Fibroblast of peridontal ligament (primary cell): ENCODE data around the gene LIMS2.

Source experiments
- DNase-seq: peaks from one replicate; pipeline ENCODE4 v3.0.0-alpha.2; 2010; ENCODE audit errors: extremely low read depth

LIMS2 gene

GRCh38 chr2:127645395-127646291 lies 29.7 kb downstream of the LIMS2 start, which contains the start of gene GPR17:
Gene GPR17, plus strand, starts transcription at chr2:127646153. Its CDS starts 4,583 bp downstream, at chr2:127650736.
- no peak for DNase-seq

- no peak for DNase-seq
These were observed 30.3 kb downstream of the LIMS2 start for GRCh38 chr2:127645026-127645394.

DNA sequence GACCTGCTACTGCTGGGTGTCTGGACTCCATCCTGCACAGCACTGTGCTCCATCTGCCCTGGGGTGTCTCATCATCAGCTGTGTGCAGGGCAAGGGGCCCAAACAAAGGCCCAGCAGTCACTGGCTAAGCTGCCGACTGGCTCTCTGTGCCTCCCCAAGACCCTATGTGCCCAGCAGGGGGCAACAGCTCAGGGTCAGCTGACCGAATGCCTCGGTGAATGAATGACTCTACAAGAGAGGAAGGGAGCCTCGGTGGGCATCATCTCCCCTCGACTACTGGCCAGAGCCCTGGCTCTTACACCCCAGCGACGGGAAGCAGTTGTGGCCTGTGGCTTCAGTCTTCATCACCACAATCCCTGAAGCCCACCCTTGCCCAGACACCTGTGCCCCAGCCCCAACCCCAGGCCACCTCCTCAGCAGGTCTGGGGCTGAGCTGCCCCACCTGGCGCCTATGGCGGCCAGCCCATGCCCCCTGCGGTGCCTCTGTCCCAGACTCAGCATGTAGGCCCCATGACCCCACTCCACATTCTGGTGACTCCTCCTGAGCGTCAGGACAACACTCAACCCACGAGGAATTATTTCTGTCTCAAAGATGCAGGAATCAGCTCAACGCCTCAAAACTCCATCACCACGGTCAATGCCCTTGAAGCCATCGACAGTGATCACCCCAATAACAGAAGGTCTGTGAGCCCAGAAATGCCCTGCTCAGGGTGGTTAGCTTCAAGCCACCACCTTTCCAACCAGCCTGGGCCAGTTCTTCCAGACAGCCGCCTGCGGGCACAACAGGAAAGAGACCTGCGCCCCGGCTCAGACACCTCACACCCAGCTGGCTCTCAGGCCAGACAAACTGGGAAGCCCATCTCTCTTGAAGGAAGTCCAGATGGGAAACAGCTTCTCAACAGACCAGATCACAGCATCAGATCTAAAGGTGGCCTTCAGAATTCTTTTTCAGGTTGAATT lies 31.0 kb downstream of the LIMS2 start:
- DNase-seq, result no peak

DNA sequence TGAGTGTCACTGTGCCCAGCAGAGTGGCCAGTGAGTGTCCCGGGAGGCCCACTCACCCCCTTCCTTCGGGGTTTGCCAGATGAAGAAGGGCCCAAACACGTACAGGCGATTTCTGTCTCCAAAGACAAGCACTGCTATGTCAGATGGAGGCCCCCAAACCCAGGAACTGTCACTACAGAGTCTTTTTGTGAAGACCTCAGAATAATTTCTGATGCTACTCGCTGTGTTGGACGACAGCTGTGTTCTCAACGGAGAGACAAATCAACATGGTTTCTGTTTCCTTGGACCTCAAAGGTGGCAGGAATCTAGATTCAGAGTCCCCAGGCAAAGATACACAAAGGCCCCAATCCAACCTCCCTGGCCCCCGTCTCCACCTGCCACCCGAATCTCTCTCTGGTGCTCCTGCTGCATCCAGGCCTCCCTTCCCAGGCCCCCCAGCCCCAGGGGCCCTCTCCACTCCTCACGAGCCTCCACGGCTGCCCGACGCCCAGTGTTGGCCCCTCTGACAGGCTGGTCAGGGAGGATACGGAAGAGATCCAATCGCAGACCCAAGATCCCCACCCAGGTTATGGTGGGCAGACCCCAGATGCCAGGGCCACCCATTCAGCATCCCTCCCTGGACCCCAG lies 31.8 kb downstream of the LIMS2 start:
- DNase-seq, result no peak

GRCh38 chr2:127642706-127643438 lies 32.5 kb downstream of the LIMS2 start:
- DNase-seq, result no peak

- no peak for DNase-seq
These were observed 33.4 kb downstream of the LIMS2 start for GRCh38 chr2:127641846-127642507.

GRCh38 chr2:127641133-127641532 lies 34.2 kb downstream of the LIMS2 start:
- DNase-seq, result no peak

DNA sequence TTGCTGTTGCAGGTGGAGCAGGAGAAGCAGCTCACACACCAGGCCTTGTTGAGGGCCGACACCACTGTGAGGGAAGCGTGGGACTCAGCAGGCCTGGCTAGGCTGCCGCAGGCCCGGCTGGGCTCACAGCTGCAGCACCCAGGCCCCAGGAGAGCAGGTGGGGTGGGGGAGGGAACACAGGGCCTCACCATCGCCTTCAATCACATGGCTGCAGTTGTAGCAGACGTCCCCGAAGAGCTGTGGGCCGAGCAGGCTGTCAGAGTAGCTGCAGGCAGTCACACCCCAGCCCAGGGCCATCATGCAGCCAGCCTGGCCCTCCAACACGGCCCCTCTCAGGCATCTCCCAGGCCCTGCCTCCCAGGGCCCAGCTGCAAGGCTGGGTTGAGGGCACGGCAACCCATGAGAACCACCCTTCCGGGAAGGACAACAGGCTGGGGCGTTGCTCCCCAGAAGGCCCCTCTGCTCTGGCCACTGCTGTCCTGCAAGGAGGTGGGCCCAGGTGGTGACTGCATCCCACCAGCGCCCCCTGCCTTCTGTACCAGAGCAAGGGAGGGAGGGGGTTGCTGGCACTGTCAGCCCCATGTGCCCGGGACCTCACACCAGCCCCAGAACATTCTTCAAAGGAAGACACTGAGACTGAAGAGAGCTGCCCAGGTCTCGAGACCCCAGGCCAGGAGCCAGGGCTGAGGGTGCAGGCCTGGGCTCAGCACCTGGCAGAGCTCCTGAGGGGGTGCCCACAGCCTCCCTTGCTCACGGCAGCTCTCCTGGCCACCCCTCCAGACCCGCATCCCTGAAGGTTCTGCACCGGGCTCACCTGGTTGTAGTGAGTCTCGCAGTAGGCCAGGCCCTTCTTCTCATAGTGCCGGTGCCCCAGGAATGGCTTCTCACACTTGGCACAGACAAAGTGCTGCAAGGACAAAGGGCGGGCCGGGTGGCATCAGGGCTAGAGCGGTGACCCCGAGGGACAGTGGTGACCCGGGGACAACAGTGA lies 35.0 kb downstream of the LIMS2 start:
- no peak for DNase-seq

DNA sequence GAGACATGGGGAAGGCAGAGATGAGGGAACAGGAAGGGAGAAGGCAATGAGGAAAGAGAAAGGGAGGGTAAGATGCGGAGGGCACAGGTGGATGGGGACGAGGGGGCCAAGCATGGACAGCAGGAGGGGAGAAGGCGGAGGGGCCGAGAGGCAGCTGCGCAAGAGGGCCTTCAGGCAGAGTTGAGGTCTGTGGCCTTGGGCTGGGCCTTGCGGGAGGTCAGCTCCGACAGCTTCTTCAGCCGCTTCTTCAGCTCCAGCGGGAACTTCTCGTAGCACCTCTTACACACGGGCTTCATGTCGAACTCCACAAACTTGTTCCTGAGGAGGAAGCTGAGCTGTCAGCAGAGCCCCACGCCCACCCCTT lies 36.2 kb downstream of the LIMS2 start:
- DNase-seq, result no peak

DNA sequence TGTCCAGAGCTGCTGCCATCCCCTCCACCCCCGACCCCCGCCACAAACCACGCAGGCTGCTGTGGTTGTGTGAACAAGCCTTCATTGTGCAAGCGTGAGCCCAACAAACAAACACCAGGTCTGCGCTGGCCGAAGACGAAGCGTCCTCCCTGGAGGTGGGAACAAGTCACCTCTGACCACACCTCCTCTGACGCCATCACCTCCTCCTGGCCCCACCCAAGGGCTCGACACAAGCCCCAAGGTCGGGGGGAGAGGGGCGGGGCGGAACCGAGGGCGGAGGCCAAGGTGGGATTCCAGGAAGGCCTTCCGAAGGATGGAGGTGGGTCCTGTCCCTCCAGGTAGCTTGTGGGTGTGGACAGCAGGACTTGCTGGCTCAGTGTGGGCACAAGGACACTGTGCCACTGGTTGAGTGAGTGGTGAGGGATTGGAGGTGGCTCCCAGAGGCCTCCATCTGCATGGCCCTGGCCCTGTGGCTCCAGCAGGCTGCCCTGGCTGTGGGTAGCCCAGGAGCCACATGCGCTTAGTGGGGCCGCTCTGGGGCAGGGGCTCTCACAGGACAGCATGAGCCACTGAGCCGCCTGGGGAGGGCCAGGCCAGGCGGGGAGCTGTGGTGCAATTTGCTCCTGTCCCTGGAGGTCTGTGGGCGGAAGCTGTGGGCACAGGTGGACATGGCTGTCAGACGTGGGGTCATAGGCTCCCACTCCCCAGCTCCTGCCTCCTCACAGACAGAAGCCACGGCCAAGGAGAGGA lies 36.8 kb downstream of the LIMS2 start:
- DNase-seq, result no peak

DNA sequence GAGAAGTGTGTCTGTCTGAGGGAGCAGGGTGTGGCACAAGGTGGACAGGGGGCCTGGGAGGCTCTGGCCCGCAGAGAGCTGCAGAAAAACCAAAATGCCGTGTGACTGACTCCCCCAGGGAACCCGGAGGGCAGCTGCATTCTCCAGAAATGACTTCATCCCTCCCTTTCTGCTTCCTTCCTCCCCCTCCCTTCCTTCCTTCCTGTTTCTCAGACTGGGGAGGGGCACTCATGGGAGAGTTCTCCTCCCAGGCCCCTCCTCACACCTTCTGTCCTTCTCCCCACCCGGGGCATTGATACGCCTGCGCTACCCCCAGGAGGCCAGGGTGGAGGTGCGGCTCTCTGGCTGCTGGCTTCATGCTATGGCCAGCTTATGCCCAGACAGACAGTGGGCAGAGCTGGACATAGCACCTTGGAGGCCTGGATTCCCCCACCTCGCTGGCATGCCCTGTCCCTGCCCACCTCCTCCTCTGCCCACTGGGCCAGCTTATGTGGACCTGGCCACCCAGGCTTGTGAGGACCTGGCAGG lies 37.5 kb downstream of the LIMS2 start:
- peak; percentile 78 for DNase-seq

- no peak for DNase-seq
These were observed 38.1 kb downstream of the LIMS2 start for GRCh38 chr2:127637236-127637630.

DNA sequence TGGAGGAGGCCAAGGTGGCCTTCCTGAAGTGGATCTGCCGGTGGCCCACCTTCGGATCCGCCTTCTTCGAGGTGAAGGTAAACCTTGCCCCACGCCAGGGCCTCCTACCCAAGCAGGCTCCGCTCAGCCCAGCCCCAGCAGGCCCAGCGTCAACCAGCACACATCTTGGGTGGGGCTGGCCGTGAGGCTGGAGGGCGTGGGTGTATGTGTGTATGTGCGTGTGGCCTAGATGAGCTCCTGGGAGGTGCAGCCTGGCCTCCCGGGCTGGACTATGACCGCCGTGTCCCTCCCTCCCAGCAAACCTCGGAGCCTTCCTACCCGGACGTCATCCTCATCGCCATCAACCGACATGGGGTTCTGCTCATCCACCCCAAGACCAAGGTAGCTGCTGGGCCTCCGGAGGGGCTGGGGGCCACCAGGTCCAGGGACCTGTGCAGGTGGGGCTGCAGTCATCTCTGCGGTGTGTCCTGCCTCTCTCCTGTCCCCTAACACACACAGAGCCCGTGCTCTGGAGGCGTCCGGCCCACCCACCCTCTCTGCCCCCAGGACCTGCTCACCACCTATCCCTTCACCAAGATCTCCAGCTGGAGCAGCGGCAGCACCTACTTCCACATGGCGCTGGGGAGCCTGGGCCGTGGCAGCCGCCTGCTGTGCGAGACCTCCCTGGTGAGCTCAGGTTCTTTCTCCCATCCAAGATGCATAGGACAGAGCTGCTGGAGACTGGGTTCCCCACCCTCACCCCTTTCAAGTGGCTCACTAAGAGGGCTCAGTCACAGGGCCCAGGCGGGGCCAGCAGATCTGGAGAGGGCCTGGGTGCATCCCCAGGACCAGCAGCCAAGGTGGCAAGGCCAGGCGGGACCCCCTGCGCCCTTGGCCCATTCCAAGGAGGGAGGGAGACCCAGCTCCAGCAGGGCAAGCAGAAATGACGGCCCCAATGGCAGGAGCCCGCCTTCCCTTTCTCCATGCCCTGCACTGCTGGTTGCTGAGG lies 38.8 kb downstream of the LIMS2 start:
- no peak for DNase-seq

GRCh38 chr2:127635380-127636237 lies 39.7 kb downstream of the LIMS2 start:
- no peak for DNase-seq

- no peak for DNase-seq
These were observed 40.5 kb downstream of the LIMS2 start for GRCh38 chr2:127634626-127635379.
